Fibroblast of lung (primary cell): ENCODE measurements around the gene TMPRSS2.

ENCODE experiments used
- CTCF ChIP-seq, 2 donors: IDR thresholded peaks in 1 of 2; conservative IDR thresholded peaks in 1 of 2; 1 replicate in 1 of 2; 2 replicates in 1 of 2; pipeline ENCODE4 v1.5.1; 2011 to 2012; ENCODE audit warnings: low read length in 2 of 2, control low read depth in 1 of 2, inconsistent platforms in 1 of 2, low read depth in 1 of 2, mild to moderate bottlenecking in 1 of 2
- EZH2 ChIP-seq: IDR thresholded peaks from 2 replicates; pipeline ENCODE4 v1.5.1; 2012; ENCODE audit warnings: low read length, control low read depth, mild to moderate bottlenecking; ENCODE audit errors: missing control alignments

GRCh38 chr21:41494242-41494641 is 13.7 kb downstream of the TMPRSS2 start:
- TF ChIP-seq CTCF (conservative IDR thresholded peaks at IDR 0.05 in 1 of 2, IDR thresholded peaks at IDR 0.05 in 1 of 2; ENCODE audit: low read depth in 1 of 2, low read length in 2 of 2), result no peak
- no peak for TF ChIP-seq EZH2
